ENCODE data around the gene KIAA1217.

- TF ChIP-seq USF2 (IDR thresholded peaks at IDR 0.05; ENCODE audit: low read length) (no peak), CTCF (IDR thresholded peaks at IDR 0.05; ENCODE audit: control extremely low read depth in 1 of 3, insufficient read depth in 1 of 3, low read depth in 1 of 3, low read length in 3 of 3) (no peak), SP4 (IDR thresholded peaks at IDR 0.05; ENCODE audit: low read length) (no peak), MAX (IDR thresholded peaks at IDR 0.05) (no peak), ATF3 (IDR thresholded peaks at IDR 0.05; ENCODE audit: insufficient read depth, low read depth, low read length) (no peak), ASH2L (IDR thresholded peaks at IDR 0.05; ENCODE audit: low read length) (no peak), SRF (IDR thresholded peaks at IDR 0.05; ENCODE audit: low read depth, low read length) (no peak), JUND (IDR thresholded peaks at IDR 0.05; ENCODE audit: low read length) (no peak), EP300 (IDR thresholded peaks at IDR 0.05; ENCODE audit: borderline replicate concordance in 1 of 2, low read depth in 2 of 2, low read length in 2 of 2) (peak in 1 of 2 experiments; percentile 37; a peak in 1 of 3 replicates)
Measured at GRCh38 chr10:24238519-24239247, 29.7 kb downstream of the KIAA1217 start.

All from H1 (cell line).